GM19324 (cell line): Measurements from ENCODE around the gene RETN.

Experiments used
- ATAC-seq: cut with Tn5 transposase; IDR thresholded peaks from one replicate; pipeline ENCODE4 v1.9.1; 2021; ENCODE audit warnings: mild to moderate bottlenecking, moderate library complexity; ENCODE audit not compliant: unreplicated experiment, low FRiP score

RETN gene

DNA sequence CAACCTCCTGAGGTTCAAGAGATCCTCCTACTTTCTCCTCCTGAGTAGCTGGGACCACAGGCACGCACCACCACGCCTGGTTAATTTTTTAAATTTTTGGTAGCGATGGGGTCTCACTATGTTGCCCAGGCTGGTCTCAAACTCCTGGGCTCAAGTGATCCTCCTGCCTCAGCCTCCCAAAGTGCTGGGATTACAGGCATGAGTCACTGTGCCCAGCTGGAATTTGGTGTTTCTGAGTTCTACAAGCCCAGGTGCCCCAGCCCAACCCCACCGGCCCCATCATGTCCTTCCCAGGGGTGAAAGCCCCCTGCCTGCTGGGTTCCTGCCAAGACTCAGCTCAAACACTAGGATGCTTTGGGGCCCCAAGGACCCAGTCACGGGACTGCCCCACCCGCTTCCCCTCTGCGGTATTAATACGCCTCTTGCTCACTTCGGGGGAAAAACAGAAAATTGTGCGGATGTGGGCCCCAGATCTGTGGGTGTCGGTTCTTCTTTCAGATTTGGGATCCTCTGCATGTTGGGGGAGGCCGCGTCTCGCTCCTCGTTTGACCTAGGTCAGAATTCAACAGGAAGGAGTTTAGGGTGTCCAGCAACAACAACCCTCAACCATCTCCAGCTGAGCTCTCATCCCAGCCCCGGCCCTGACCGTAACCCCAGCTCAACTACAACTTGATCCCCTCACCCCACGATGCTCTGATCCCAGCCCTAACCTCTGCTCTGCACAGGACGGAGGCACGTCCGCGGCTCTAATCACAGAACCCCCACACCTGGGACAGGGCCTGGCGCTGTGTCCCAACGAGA lies 36.7 kb downstream of the RETN start:
- ATAC-seq: peak; percentile 54

DNA sequence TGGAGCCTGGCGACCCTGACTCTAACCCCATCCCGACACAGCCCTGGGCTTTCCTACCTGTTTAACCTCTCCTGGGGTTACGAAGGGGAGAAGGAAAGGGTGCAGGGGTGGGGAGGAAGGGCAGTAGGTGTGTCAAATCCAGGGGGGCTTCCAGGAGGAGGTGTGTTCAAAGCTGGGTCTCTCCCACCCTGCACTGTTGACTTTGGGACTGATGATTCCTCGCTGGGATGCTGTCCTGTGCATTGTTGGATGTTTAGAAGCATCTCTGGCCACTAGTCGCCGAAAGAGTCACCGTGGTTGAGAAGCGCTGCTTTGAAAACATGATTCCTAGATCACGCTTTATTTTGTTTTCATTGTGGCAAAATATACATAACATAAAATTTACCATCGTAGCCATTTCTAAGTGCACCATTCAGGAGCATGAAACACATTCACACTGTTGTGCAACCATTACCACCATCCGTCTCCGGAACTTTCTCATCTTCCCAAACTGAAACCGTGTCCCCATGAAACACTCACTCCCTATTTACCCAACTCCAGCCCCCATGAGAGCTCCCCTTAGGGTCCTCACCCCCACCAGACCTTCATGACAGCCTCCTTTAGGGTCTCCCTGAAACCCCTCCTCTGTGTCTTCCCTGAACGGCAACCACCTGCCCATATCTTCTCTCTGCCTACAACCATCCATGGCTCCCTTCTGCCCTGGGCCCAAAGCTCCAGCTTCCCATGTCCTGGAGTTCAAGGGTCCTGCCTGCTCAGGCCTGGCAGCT lies 37.5 kb downstream of the RETN start:
- ATAC-seq: no peak

DNA sequence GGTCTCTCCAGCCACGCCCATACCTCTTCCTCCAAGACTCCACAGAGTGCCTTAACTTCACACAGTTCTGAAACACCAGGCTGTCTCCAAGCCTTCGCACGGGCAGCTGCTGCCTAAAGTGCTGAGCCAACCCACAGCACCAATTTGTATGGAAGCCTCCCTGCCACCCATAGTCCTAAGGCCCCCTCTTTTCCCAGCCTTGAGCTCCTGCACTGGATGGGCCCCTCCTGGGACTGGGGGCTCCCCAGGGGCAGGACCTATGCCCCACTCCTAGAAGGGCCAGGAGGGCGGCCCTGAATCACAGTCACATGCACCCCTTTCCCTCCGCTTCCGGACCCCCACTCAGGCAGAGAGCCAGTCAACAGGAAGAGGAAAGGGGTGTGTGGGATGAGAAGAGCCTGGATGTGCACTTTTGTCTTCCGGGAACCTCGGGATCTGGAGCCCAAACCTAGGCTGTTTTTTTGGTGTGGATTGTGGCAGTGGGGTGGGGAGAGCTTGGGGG lies 38.2 kb downstream of the RETN start:
- ATAC-seq: no peak

DNA sequence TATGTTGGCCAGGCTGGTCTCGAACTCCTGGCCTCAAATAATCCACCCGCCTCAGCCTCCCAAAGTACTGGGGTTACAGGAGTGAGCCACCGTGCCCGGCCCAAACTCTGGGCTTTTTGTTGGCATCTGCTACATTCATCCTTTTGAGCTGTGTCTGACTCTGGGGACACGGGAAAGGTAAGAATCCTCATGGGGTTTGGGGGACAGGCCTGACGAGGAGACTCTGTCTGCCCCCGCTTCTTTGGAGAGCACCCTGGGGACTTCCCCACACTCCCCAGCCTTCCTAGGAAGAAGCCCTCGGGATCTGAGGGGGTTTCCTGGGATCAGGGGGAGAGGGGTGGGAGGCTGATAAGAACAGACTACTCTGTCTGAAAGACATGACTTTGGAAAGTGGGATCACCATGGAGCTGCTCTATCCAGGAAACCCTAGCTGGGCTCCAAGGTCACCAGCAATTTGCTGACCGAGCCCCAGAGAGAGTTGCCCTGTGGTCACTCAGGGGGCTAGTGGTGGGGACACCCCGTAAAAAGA lies 41.1 kb downstream of the RETN start:
- no peak for ATAC-seq

DNA sequence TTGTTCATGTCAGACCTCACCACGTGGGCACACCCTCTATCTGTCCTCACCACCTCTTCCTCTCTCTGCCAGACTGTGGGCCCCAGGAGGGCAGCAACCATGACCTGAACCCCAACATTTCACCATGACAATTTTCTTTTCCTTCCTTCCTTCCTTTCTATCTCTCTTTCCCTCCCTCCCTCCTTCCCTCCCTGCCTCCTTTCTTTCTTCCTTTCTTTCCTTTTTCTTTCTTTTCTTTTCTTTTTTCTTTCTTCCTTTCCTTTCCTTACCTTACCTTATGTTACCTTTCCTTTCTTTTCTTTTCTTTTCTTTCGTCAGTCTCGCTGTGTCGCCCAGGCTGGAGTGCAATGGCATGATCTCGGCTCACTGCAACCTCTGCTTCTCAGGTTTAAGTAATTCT lies 41.8 kb downstream of the RETN start:
- no peak for ATAC-seq

DNA sequence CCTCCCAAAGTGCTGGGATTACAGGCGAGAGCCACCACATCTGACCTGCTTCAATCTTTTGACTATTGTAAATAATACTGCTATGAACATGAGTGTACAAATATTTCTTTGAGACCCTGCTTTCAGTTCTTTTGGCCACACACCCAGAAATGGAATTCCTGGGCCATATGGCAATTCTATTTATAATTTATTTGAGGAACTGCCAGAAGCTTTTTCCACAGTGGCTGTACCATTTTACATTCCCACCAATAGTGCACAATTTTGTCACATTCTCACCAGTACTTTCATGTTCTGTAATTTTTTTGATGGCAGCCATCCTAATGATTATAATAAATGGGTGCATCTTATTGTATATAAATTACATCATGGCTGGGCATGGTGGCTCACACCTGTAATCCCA lies 46.8 kb downstream of the RETN start:
- no peak for ATAC-seq

DNA sequence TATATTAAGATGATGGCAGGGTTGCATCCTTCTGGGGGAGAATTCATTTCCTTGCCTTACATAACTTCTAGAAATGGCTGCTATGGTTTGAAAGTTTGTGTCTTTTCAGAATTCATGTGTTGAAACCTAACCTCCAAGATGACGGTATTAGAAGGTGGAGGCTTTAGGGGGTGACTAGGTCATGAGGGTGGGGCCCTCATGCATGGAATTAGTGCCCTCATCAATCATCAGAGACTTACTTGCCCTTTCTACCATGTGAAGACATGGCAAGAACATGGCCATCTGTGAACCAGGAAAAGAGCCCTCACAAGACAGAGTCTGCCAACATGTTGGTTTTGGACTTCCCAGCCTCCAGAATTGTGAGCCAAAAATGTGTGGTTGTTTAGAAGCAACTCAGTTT lies 47.9 kb downstream of the RETN start:
- no peak for ATAC-seq

DNA sequence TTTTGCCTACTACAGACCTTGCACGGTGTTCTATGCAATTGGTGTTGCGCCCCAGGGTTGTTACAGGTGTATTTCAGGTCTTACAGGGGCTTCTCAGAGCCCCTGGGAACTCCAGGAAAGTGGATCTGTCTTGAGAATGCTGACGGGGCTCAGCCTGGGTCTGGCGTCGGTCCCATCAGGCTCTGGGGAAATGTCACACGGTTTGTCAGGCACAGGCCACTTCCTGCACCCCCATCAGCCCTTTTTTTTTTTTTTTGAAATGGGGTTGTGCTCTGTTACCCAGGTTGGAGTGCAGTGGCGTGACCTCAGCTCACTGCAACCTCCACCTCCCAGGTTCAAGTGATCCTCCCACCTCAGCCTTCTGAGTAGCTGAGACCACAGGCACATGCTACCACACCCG lies 49.8 kb downstream of the RETN start:
- ATAC-seq: no peak
